ENCODE measurements around the gene KCNQ1OT1. TPM values are rescaled to one million over a fixed set of nuclear protein-coding genes. Genes with fewer than 3 reads are reported as not detected.

KCNQ1OT1 gene
- total RNA-seq, 1 experiment from 2014 or later, result 2.4 TPM

DNA sequence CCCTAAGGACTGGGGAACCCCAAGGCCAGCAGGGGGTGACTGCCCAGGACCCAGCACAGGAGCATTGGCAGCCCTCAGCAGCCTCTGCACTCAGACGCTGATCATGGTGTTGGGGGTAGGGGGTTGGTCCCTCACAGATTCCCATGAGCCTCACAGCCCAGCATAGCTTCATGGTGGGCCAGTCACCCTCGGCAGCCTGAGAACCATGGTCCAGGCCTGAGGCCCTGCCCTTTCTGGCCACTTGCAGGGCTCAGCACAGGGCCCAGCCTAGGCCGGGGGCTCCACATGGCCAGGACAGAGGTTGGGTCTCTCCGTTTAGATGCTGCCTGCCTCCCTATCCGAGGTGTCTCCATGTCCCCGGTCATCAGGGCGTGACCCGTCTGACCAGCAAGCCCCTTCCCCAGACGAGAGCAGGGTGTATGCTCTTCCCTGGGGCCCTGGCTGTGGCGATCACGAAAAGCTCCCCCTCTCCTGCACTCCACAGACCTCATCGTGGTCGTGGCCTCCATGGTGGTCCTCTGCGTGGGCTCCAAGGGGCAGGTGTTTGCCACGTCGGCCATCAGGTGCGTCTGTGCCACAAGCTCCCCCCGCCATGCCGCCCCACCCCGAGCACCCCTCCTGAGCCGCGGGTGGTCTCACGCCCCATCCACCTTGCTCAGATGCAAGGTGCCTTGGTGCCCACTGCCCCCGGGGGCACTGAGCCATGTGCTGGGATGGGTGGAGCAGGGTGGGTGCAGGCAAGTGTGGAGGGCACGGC is 128.8 kb downstream of the KCNQ1OT1 start:
- ChIA-PET CTCF (no interaction called here), POLR2A (no interaction called here)
- no peaks in the 10 kb centered on the region for H3K4me1 Mint-ChIP-seq
- peaks cover 58% of the 10 kb centered on the region for H3K27me3 Mint-ChIP-seq (ENCODE audit: low read depth)
- H3K36me3 Mint-ChIP-seq, result no peaks in the 10 kb centered on the region
- no peak overlapping the region for H3K27ac Mint-ChIP-seq
- TF ChIP-seq TEAD1 (CRISPR knock-in tag; IDR thresholded peaks at IDR 0.05) (no peak), PRRX2 (CRISPR knock-in tag; IDR thresholded peaks at IDR 0.05) (no peak), CBFB (CRISPR knock-in tag; IDR thresholded peaks at IDR 0.05; ENCODE audit: low read depth) (no peak), ZNF532 (CRISPR knock-in tag; IDR thresholded peaks at IDR 0.05; ENCODE audit: borderline replicate concordance) (no peak), CTCF (IDR thresholded peaks at IDR 0.05) (no peak), SP1 (CRISPR knock-in tag; conservative IDR thresholded peaks at IDR 0.05) (no peak), ZBTB21 (CRISPR knock-in tag; IDR thresholded peaks at IDR 0.05; ENCODE audit: borderline replicate concordance) (no peak)
- no peaks in the 10 kb centered on the region for H3K9me3 Mint-ChIP-seq
- DNase-seq (ENCODE audit: low spot score), result no peak
- no peak overlapping the region for H3K4me3 Mint-ChIP-seq
- ATAC-seq, result no peak

GRCh38 chr11:2570211-2570811 is 129.5 kb downstream of the KCNQ1OT1 start:
- Mint-ChIP-seq H3K27me3 (ENCODE audit: low read depth) (peaks cover 59% of the 10 kb centered on the region), H3K9me3 (no peaks in the 10 kb centered on the region), H3K36me3 (no peaks in the 10 kb centered on the region), H3K27ac (no peak overlapping the region), H3K4me3 (no peak overlapping the region), H3K4me1 (no peaks in the 10 kb centered on the region)
- ChIA-PET CTCF (no interaction called here), POLR2A (no interaction called here)
- no peak for DNase-seq (ENCODE audit: low spot score)
- TF ChIP-seq NR1H2 (CRISPR knock-in tag; IDR thresholded peaks at IDR 0.05) (no peak), CBFB (CRISPR knock-in tag; IDR thresholded peaks at IDR 0.05; ENCODE audit: low read depth) (no peak), RELA (CRISPR knock-in tag; IDR thresholded peaks at IDR 0.05; ENCODE audit: borderline replicate concordance) (no peak), SMAD3 (CRISPR knock-in tag; IDR thresholded peaks at IDR 0.05; ENCODE audit: borderline replicate concordance) (no peak), EMX1 (CRISPR knock-in tag; IDR thresholded peaks at IDR 0.05) (no peak), ZNF396 (CRISPR knock-in tag; IDR thresholded peaks at IDR 0.05; ENCODE audit: borderline replicate concordance) (no peak), ZNF263 (CRISPR knock-in tag; IDR thresholded peaks at IDR 0.05; ENCODE audit: low read depth) (no peak), ZNF138 (CRISPR knock-in tag; conservative IDR thresholded peaks at IDR 0.05) (no peak), ZNF121 (CRISPR knock-in tag; IDR thresholded peaks at IDR 0.05) (no peak), TEAD4 (CRISPR knock-in tag; IDR thresholded peaks at IDR 0.05) (no peak)
- TF ChIP-seq, protein P1, sequence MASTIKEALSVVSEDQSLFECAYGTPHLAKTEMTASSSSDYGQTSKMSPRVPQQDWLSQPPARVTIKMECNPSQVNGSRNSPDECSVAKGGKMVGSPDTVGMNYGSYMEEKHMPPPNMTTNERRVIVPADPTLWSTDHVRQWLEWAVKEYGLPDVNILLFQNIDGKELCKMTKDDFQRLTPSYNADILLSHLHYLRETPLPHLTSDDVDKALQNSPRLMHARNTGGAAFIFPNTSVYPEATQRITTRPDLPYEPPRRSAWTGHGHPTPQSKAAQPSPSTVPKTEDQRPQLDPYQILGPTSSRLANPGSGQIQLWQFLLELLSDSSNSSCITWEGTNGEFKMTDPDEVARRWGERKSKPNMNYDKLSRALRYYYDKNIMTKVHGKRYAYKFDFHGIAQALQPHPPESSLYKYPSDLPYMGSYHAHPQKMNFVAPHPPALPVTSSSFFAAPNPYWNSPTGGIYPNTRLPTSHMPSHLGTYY (CRISPR knock-in tag; IDR thresholded peaks at IDR 0.05), result no peak
- TF ChIP-seq, protein P2, sequence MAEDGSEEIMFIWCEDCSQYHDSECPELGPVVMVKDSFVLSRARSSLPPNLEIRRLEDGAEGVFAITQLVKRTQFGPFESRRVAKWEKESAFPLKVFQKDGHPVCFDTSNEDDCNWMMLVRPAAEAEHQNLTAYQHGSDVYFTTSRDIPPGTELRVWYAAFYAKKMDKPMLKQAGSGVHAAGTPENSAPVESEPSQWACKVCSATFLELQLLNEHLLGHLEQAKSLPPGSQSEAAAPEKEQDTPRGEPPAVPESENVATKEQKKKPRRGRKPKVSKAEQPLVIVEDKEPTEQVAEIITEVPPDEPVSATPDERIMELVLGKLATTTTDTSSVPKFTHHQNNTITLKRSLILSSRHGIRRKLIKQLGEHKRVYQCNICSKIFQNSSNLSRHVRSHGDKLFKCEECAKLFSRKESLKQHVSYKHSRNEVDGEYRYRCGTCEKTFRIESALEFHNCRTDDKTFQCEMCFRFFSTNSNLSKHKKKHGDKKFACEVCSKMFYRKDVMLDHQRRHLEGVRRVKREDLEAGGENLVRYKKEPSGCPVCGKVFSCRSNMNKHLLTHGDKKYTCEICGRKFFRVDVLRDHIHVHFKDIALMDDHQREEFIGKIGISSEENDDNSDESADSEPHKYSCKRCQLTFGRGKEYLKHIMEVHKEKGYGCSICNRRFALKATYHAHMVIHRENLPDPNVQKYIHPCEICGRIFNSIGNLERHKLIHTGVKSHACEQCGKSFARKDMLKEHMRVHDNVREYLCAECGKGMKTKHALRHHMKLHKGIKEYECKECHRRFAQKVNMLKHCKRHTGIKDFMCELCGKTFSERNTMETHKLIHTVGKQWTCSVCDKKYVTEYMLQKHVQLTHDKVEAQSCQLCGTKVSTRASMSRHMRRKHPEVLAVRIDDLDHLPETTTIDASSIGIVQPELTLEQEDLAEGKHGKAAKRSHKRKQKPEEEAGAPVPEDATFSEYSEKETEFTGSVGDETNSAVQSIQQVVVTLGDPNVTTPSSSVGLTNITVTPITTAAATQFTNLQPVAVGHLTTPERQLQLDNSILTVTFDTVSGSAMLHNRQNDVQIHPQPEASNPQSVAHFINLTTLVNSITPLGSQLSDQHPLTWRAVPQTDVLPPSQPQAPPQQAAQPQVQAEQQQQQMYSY (CRISPR knock-in tag; IDR thresholded peaks at IDR 0.05), result no peak
- TF ChIP-seq, protein P3, sequence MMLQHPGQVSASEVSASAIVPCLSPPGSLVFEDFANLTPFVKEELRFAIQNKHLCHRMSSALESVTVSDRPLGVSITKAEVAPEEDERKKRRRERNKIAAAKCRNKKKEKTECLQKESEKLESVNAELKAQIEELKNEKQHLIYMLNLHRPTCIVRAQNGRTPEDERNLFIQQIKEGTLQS (CRISPR knock-in tag; conservative IDR thresholded peaks at IDR 0.05), result no peak
- TF ChIP-seq, protein P4, sequence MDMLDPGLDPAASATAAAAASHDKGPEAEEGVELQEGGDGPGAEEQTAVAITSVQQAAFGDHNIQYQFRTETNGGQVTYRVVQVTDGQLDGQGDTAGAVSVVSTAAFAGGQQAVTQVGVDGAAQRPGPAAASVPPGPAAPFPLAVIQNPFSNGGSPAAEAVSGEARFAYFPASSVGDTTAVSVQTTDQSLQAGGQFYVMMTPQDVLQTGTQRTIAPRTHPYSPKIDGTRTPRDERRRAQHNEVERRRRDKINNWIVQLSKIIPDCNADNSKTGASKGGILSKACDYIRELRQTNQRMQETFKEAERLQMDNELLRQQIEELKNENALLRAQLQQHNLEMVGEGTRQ (CRISPR knock-in tag; IDR thresholded peaks at IDR 0.05), result no peak
- ATAC-seq, result no peak
